ENCODE data around the gene EHMT1. TPM values are rescaled to one million over a fixed set of nuclear protein-coding genes. Genes with fewer than 3 reads are reported as not detected.
A peak's percentile ranks its signal among the peaks of the same experiment; 100 is the strongest.

Gene EHMT1
- total and polyA plus RNA-seq, 2 experiments from 2014 or later = 162 to 177 TPM

DNA sequence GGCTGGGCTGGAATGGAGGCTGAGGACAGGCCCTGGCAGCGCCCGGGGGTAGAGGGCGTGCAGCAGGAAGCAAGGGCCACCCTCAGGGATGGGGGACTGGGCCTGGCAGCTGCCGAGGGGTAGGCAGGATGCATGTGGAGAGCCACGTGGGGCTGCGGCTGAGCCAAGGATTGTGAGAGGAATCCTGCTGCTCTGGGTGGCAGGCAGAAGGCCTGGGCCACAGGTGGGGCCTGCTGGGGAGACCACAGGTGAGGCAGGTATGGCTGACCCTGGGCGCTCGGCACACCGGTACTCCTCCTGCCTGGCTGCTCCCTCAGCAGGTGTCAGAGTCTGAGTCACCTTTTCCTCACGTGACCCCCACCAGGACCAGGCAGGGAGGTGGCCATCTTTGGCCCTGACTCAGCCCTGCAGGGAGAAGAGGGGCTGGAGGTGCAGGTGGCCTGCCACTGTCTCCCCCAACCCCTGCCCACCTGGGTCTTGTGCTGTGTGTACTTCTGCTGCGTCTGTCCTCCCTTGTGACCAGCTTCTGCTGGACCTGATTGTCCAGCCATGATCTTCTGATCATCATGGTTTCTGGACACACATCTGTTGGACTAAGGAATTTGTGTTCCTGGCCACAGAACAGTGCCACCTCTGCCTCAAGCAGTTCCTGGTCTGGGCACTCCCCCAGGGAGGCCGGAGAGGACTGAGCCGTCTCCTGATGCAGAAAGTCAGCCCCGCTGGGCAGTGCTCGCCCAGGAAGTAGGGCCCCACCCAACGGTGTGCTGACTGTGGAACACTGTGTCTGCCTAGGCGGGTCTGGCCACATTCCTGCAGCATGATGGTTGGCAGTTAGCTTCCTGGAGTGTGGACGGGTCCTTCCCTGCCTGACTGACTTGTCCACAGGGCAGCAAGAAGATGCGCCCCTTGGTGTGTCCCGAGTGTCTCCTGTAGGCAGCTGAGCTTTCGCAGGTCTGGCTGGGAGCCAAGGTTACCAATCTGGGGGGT is 6.9 kb upstream of the EHMT1 start:
- peaks cover 14% of the 10 kb centered on the region for H3K4me1 Mint-ChIP-seq
- Histone ChIP-seq H3K27me3 (ENCODE audit: insufficient read depth) (no peaks in the 10 kb centered on the region), H3K4me3 (no peak overlapping the region), H3K4me1 (ENCODE audit: insufficient read depth) (peaks cover 2% of the 10 kb centered on the region; the same call in 1 of the 2 replicates), H3F3A (replicated peaks; ENCODE audit: low read depth) (no peaks in the 10 kb centered on the region), H3K27ac (ENCODE audit: low read depth) (no peak overlapping the region), H3K36me3 (ENCODE audit: insufficient read depth) (no peaks in the 10 kb centered on the region; the same call in 1 of the 2 replicates), H4K20me1 (replicated peaks; ENCODE audit: insufficient read depth) (peaks cover 7% of the 10 kb centered on the region), H3K4me2 (no peak overlapping the region), H3K9me2 (ENCODE audit: insufficient read depth) (no peaks in the 10 kb centered on the region), H3K79me2 (replicated peaks; ENCODE audit: insufficient read depth) (peaks cover 11% of the 10 kb centered on the region), H2AFZ (no peak overlapping the region)
- ATAC-seq (peak; percentile 19), DNase-seq (ENCODE audit: low spot score) (no peak)
- H3K36me3 Mint-ChIP-seq (ENCODE audit: low read depth) = peaks cover 14% of the 10 kb centered on the region; the same call in 2 of the 3 replicates
- no peaks in the 10 kb centered on the region for H3K9me3 Mint-ChIP-seq
- peak overlapping the region; percentile 21; the same call in 1 of the 3 replicates for H3K4me3 Mint-ChIP-seq
- H3K27me3 Mint-ChIP-seq (ENCODE audit: insufficient read depth, low read depth, poor library complexity) = peaks cover 7% of the 10 kb centered on the region
- TF ChIP-seq, protein P1, sequence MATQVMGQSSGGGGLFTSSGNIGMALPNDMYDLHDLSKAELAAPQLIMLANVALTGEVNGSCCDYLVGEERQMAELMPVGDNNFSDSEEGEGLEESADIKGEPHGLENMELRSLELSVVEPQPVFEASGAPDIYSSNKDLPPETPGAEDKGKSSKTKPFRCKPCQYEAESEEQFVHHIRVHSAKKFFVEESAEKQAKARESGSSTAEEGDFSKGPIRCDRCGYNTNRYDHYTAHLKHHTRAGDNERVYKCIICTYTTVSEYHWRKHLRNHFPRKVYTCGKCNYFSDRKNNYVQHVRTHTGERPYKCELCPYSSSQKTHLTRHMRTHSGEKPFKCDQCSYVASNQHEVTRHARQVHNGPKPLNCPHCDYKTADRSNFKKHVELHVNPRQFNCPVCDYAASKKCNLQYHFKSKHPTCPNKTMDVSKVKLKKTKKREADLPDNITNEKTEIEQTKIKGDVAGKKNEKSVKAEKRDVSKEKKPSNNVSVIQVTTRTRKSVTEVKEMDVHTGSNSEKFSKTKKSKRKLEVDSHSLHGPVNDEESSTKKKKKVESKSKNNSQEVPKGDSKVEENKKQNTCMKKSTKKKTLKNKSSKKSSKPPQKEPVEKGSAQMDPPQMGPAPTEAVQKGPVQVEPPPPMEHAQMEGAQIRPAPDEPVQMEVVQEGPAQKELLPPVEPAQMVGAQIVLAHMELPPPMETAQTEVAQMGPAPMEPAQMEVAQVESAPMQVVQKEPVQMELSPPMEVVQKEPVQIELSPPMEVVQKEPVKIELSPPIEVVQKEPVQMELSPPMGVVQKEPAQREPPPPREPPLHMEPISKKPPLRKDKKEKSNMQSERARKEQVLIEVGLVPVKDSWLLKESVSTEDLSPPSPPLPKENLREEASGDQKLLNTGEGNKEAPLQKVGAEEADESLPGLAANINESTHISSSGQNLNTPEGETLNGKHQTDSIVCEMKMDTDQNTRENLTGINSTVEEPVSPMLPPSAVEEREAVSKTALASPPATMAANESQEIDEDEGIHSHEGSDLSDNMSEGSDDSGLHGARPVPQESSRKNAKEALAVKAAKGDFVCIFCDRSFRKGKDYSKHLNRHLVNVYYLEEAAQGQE (IDR thresholded peaks at IDR 0.05; ENCODE audit: unreplicated experiment) = no peak
- TF ChIP-seq NANOG (IDR thresholded peaks at IDR 0.05; ENCODE audit: borderline replicate concordance) = no peak
- no peak for TF ChIP-seq STAT1 (IDR thresholded peaks at IDR 0.05; ENCODE audit: unreplicated experiment)
- H3K27ac Mint-ChIP-seq = peak overlapping the region; percentile 93

DNA sequence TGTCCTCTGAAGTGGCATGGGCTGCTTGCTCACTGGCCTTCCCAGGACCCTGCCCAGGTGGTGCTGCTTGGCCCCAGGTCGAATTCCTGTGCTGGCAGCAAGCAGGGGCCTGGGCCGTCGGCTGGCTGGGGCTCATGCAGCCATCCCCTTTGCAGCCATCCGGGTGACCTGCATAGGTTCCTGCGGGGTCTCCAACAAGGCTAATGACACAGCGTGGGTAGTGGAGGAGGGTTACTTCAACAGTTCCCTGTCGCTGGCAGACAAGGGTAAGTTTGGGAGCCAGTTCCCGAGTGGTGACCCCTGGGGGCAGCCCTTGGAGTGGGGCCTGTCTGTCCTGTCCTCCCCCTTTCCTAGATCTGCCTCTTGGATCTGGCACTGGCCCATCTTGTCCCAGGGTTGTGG is 6.1 kb upstream of the EHMT1 start:
- Mint-ChIP-seq H3K27ac (no peak overlapping the region), H3K36me3 (ENCODE audit: low read depth) (peaks cover 21% of the 10 kb centered on the region), H3K4me1 (peaks cover 15% of the 10 kb centered on the region), H3K4me3 (no peak overlapping the region; the same call in 2 of the 3 replicates), H3K27me3 (ENCODE audit: insufficient read depth, low read depth, poor library complexity) (peaks cover 10% of the 10 kb centered on the region), H3K9me3 (no peaks in the 10 kb centered on the region; the same call in 2 of the 3 replicates)
- H3K4me3 ChIP-seq = no peak overlapping the region
- no peaks in the 10 kb centered on the region for H3K27me3 ChIP-seq (ENCODE audit: insufficient read depth)
- no peaks in the 10 kb centered on the region; the same call in 1 of the 2 replicates for H3K36me3 ChIP-seq (ENCODE audit: insufficient read depth)
- no peak overlapping the region for H3K4me2 ChIP-seq
- TF ChIP-seq POLR2AphosphoS5 (IDR thresholded peaks at IDR 0.05; ENCODE audit: low read depth) (peak; percentile 17; the same call in 1 of the 2 replicates), JUNB (IDR thresholded peaks at IDR 0.05; ENCODE audit: unreplicated experiment) (no peak)
- peaks cover 8% of the 10 kb centered on the region; the same call in 1 of the 2 replicates for H3K4me1 ChIP-seq (ENCODE audit: insufficient read depth)
- no peak overlapping the region for H3K27ac ChIP-seq (ENCODE audit: low read depth)
- no peak overlapping the region for H2AFZ ChIP-seq
- 0 out of 2 replicates have a peak, but pooled peaks cover under 1% of the 10 kb centered on the region for H3F3A ChIP-seq (replicated peaks; ENCODE audit: low read depth)
- H3K9me2 ChIP-seq (ENCODE audit: insufficient read depth) = no peaks in the 10 kb centered on the region
- peaks cover 19% of the 10 kb centered on the region for H3K79me2 ChIP-seq (replicated peaks; ENCODE audit: insufficient read depth)
- ATAC-seq (peak; percentile 7; the same call in 2 of the 3 replicates), DNase-seq (ENCODE audit: low spot score) (no peak)
- peaks cover 9% of the 10 kb centered on the region for H4K20me1 ChIP-seq (replicated peaks; ENCODE audit: insufficient read depth)
